HCT116 (cell line): ENCODE results near the gene MAN2B1. TPM values are rescaled to one million over a fixed set of nuclear protein-coding genes. Genes with fewer than 3 reads are reported as not detected.
A peak's percentile ranks its signal among the peaks of the same experiment; 100 is the strongest.

Source experiments
- ATAC-seq: fragments of 200-7000 bp; cut with Tn5 transposase; 2 replicates; pipeline ENCODE4 v1.9.1; 2020; ENCODE audit warnings: mild to moderate bottlenecking, moderate library complexity
- BruUV-seq: library from RNA; stranded (reverse); fragments of 400-500 nt; replicated peaks from 2 replicates; lab custom pipeline; 2021; lab: Mats Ljungman, UMichigan
- CTCF ChIA-PET: fragments of 300-600 bp; sonication (Branson Sonifier 250); formaldehyde crosslinking; loops from one replicate; lab custom pipeline; 2021; ENCODE audit warnings: antibody characterized with exemption; lab: Charles Lee
- POLR2A ChIA-PET: fragments of 300-600, 350-600 bp; sonication (Branson Sonifier 250); formaldehyde crosslinking; loops from one replicate; lab custom pipeline; 2021; ENCODE audit warnings: antibody characterized with exemption; lab: Charles Lee
- RAD21 ChIA-PET, 2 experiments: fragments of 300-600 bp; sonication (Branson Sonifier 250); formaldehyde crosslinking; loops; one replicate each; lab custom pipeline; 2023; ENCODE audit warnings: low total read pairs in 2 of 2; ENCODE audit not compliant: uncharacterized antibody in 2 of 2, unreplicated experiment in 2 of 2, low non-redundant PET in 1 of 2; lab: Charles Lee
- DNase-seq: peaks from one replicate; pipeline ENCODE4 v3.0.0-alpha.2; 2010; ENCODE audit warnings: low read depth, low spot score
- H2AFZ ChIP-seq: fragments of 200-600 bp; shearing (Covaris generic), sonication (generic); 2 replicates; pipeline ENCODE4 v1.6.1; 2017; ENCODE audit warnings: low read depth, mixed run types, mixed read lengths, antibody characterized with exemption, low read length; ENCODE audit not compliant: poor library complexity, severe bottlenecking
- H3K27ac ChIP-seq: 2 replicates; pipeline ENCODE4 v1.5.1; 2012; ENCODE audit warnings: low read depth, low read length
- H3K27me3 ChIP-seq: fragments of 200-600 bp; sonication (generic); 2 replicates; pipeline ENCODE4 v1.6.1; 2016; ENCODE audit warnings: mixed run types, low read length, mixed read lengths; ENCODE audit not compliant: insufficient read depth
- H3K36me3 ChIP-seq, 2 experiments: fragments of 200-500 bp in 1 of 2; fragments of 200-600 bp in 1 of 2; sonication (Bioruptor generic) in 1 of 2; sonication (generic) in 1 of 2; 2 replicates each; pipeline versions ENCODE4 v1.5.1 to v1.6.1; 2014 to 2016; ENCODE audit warnings: low read length in 2 of 2, inconsistent platforms in 1 of 2, mixed read lengths in 1 of 2, mixed run types in 1 of 2; ENCODE audit not compliant: insufficient read depth in 2 of 2, control insufficient read depth in 1 of 2
- H3K4me1 ChIP-seq, 2 experiments: fragments of 200-600 bp in 1 of 2; sonication (generic) in 1 of 2; 2 replicates each; pipeline versions ENCODE4 v1.5.1 to v1.6.1; 2012 to 2017; ENCODE audit warnings: low read length in 2 of 2, inconsistent platforms in 1 of 2, mild to moderate bottlenecking in 1 of 2, mixed read lengths in 1 of 2, mixed run types in 1 of 2, moderate library complexity in 1 of 2; ENCODE audit not compliant: insufficient read depth in 2 of 2, control insufficient read depth in 1 of 2
- H3K4me2 ChIP-seq: fragments of 200-600 bp; sonication (generic); 2 replicates; pipeline ENCODE4 v1.6.1; 2017; ENCODE audit warnings: mixed run types, low read length, mixed read lengths
- H3K4me3 ChIP-seq, 2 experiments: fragments of 200-600 bp in 1 of 2; sonication (generic) in 1 of 2; replicated peaks in 1 of 2; 2 replicates each; pipeline ENCODE4 v1.5.1; 2011 to 2016; ENCODE audit warnings: low read length in 2 of 2, control low read depth in 1 of 2, low read depth in 1 of 2, mild to moderate bottlenecking in 1 of 2, mixed read lengths in 1 of 2, mixed run types in 1 of 2
- H3K79me2 ChIP-seq: fragments of 200-600 bp; sonication (generic); 2 replicates; pipeline ENCODE4 v1.6.1; 2017; ENCODE audit warnings: mild to moderate bottlenecking, mixed run types, low read length, moderate library complexity, mixed read lengths; ENCODE audit not compliant: insufficient read depth
- H3K9ac ChIP-seq: fragments of 200-600 bp; sonication (generic); 2 replicates; pipeline ENCODE4 v1.6.1; 2016; ENCODE audit warnings: low read length, mixed read lengths
- H3K9me2 ChIP-seq: fragments of 200-600 bp; sonication (generic), shearing (Covaris generic); 2 replicates; pipeline ENCODE4 v1.6.1; 2017; ENCODE audit warnings: mixed run types, mild to moderate bottlenecking, moderate library complexity; ENCODE audit not compliant: insufficient read depth
- H3K9me3 ChIP-seq, 2 experiments: fragments of 200-500 bp in 1 of 2; fragments of 200-600 bp in 1 of 2; sonication (Bioruptor generic) in 1 of 2; sonication (generic) in 1 of 2; 2 replicates each; pipeline ENCODE4 v1.6.1; 2014 to 2017; ENCODE audit warnings: low read length in 2 of 2, mixed read lengths in 2 of 2, inconsistent platforms in 1 of 2, low read depth in 1 of 2, mild to moderate bottlenecking in 1 of 2, mixed run types in 1 of 2, moderate library complexity in 1 of 2; ENCODE audit not compliant: control insufficient read depth in 1 of 2, insufficient read depth in 1 of 2
- H4K20me1 ChIP-seq: fragments of 200-600 bp; sonication (generic), shearing (Covaris generic); 2 replicates; pipeline ENCODE4 v1.6.1; 2017; ENCODE audit warnings: mixed run types, mild to moderate bottlenecking, moderate library complexity; ENCODE audit not compliant: insufficient read depth
- CBX3 ChIP-seq: IDR thresholded peaks from 2 replicates; pipeline ENCODE4 v1.6.1; 2012; ENCODE audit warnings: low read depth
- CTCF ChIP-seq, 3 experiments: fragments of 200-600 bp in 1 of 3; sonication (generic) in 1 of 3; IDR thresholded peaks in 2 of 3; conservative IDR thresholded peaks in 1 of 3; 2 replicates each; pipeline ENCODE4 v1.5.1; 2012 to 2017; ENCODE audit warnings: low read depth in 2 of 3, low read length in 2 of 3, antibody characterized with exemption in 1 of 3, borderline replicate concordance in 1 of 3, control low read depth in 1 of 3, mild to moderate bottlenecking in 1 of 3, mixed read lengths in 1 of 3, mixed run types in 1 of 3, moderate library complexity in 1 of 3; ENCODE audit not compliant: insufficient read depth in 1 of 3
- EGR1 ChIP-seq: IDR thresholded peaks from 2 replicates; pipeline ENCODE4 v1.6.1; 2012; ENCODE audit warnings: low read depth
- FOSL1 ChIP-seq: IDR thresholded peaks from 2 replicates; pipeline ENCODE4 v1.6.1; 2012; ENCODE audit warnings: low read depth
- JUND ChIP-seq: IDR thresholded peaks from 2 replicates; pipeline ENCODE4 v1.6.1; 2012
- POLR2A ChIP-seq: IDR thresholded peaks from 2 replicates; pipeline ENCODE4 v1.7.0; 2011; ENCODE audit warnings: borderline replicate concordance; ENCODE audit not compliant: insufficient read depth, insufficient read length; ENCODE audit errors: extremely low read depth
- POLR2AphosphoS5 ChIP-seq: IDR thresholded peaks from 2 replicates; pipeline ENCODE4 v1.6.1; 2011; ENCODE audit warnings: mild to moderate bottlenecking, low read depth, low read length, moderate library complexity
- REST ChIP-seq: IDR thresholded peaks from 2 replicates; pipeline ENCODE4 v1.6.1; 2012; ENCODE audit warnings: low read depth
- SIN3A ChIP-seq: IDR thresholded peaks from 2 replicates; pipeline ENCODE4 v1.6.1; 2012; ENCODE audit warnings: low read depth
- SP1 ChIP-seq: IDR thresholded peaks from 2 replicates; pipeline ENCODE4 v1.6.1; 2012; ENCODE audit warnings: low read depth
- SRF ChIP-seq: IDR thresholded peaks from 2 replicates; pipeline ENCODE4 v1.6.1; 2012; ENCODE audit warnings: low read depth
- TCF7L2 ChIP-seq: IDR thresholded peaks from 2 replicates; pipeline ENCODE4 v1.7.0; 2011; ENCODE audit warnings: borderline replicate concordance, inconsistent platforms; ENCODE audit not compliant: insufficient read depth, insufficient read length; ENCODE audit errors: extremely low read depth
- YY1 ChIP-seq: IDR thresholded peaks from 2 replicates; pipeline ENCODE4 v1.6.1; 2011; ENCODE audit warnings: low read length, low read depth, moderate library complexity, mild to moderate bottlenecking; ENCODE audit not compliant: insufficient replicate concordance; ENCODE audit errors: extremely low read depth
- ZFX ChIP-seq: fragments of 450-650 bp; IDR thresholded peaks from 2 replicates; pipeline ENCODE4 v1.6.1; 2017
- intact Hi-C: fragments of 100-400 bp; cut with micrococcal nuclease; formaldehyde crosslinking; loops from 2 replicates; pipeline ENCODE4 v1.10.0; 2022
- total RNA-seq: library from RNA; stranded (reverse); gene quantifications from one replicate; pipeline ENCODE4 v1.2.1, GENCODE V29; 2021; ENCODE audit not compliant: unreplicated experiment
- TF ChIP-seq, protein P1 (sequence below): IDR thresholded peaks from 2 replicates; pipeline ENCODE4 v1.6.1; 2012

Gene MAN2B1
- total RNA-seq, 1 experiment from 2014 or later = 48.3 TPM

GRCh38 chr19:12610540-12611360 lies 55.8 kb downstream of the MAN2B1 start, which contains the start of the genes ZNF490 and ZNF791 (continued):
- TF ChIP-seq SP1 (peak; percentile 79), SIN3A (peak; percentile 81), YY1 (no peak), POLR2A (peak; percentile 61), SRF (no peak), EGR1 (no peak), CTCF (IDR thresholded peaks at IDR 0.05 in 2 of 3, conservative IDR thresholded peaks at IDR 0.05 in 1 of 3; ENCODE audit: borderline replicate concordance in 1 of 3, insufficient read depth in 1 of 3, low read depth in 2 of 3, low read length in 2 of 3) (0 out of 6 replicates have a peak, but pooled peaks of 1 of the 3 experiments have one; percentile 18)
- TF ChIP-seq, protein P1, sequence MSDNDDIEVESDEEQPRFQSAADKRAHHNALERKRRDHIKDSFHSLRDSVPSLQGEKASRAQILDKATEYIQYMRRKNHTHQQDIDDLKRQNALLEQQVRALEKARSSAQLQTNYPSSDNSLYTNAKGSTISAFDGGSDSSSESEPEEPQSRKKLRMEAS = peak; percentile 72

GRCh38 chr19:12607631-12608030 lies 58.9 kb downstream of the MAN2B1 start:
- H3K79me2 ChIP-seq = peaks cover 19% of the 10 kb centered on the region
- no peak overlapping the region for H2AFZ ChIP-seq
- no peaks in the 10 kb centered on the region for H3K9me2 ChIP-seq
- H4K20me1 ChIP-seq = no peaks in the 10 kb centered on the region
- no peak for TF ChIP-seq SP1
- TF ChIP-seq, protein P1 = no peak
- no peak for TF ChIP-seq POLR2A
- TF ChIP-seq JUND = no peak
- TF ChIP-seq POLR2AphosphoS5 = no peak
- no peak for TF ChIP-seq YY1
- TF ChIP-seq TCF7L2 = no peak
- no peak for TF ChIP-seq SIN3A
- no peak for TF ChIP-seq EGR1
- TF ChIP-seq FOSL1 = no peak
- no peak for TF ChIP-seq CBX3
- TF ChIP-seq REST = no peak
- TF ChIP-seq SRF = no peak
- no peak for TF ChIP-seq ZFX
- no peak overlapping the region for H3K4me2 ChIP-seq
- H3K9ac ChIP-seq = no peak overlapping the region
- H3K4me1 ChIP-seq = peaks cover 5 to 6% of the 10 kb centered on the region in 2 experiments; a peak in 2 of 4 replicates
- no peak for DNase-seq
- no peak overlapping the region for H3K4me3 ChIP-seq
- RAD21 ChIA-PET = no interaction called here
- H3K9me3 ChIP-seq = no peaks in the 10 kb centered on the region
- CTCF ChIA-PET = no interaction called here
- peaks cover 0 to 4% of the 10 kb centered on the region in 2 experiments; a peak in 2 of 4 replicates for H3K36me3 ChIP-seq
- POLR2A ChIA-PET = interaction anchor here (0.7 kb wide), 1 partner anchor 506 kb away, joined by 3 read pairs; no protein-coding TSS in a partner anchor
- no peak for ATAC-seq
- intact Hi-C loops = no loop called here
- BruUV-seq = no TSS peak
- H3K27me3 ChIP-seq = no peaks in the 10 kb centered on the region
- H3K27ac ChIP-seq = no peak overlapping the region
